Mesendoderm (in vitro differentiated cells): ENCODE results near the gene MMEL1.

Source experiments
- DNase-seq: peaks from one replicate; pipeline ENCODE4 v3.0.0; 2013
- H2AK5ac ChIP-seq: 2 replicates; pipeline ENCODE4 v1.6.1; 2013; ENCODE audit warnings: low read length, inconsistent platforms
- H2BK120ac ChIP-seq: 2 replicates; pipeline ENCODE4 v1.6.1; 2013; ENCODE audit warnings: low read depth, mild to moderate bottlenecking, low read length, moderate library complexity, mixed read lengths
- H2BK15ac ChIP-seq: replicated peaks from 2 replicates; pipeline ENCODE4 v1.6.1; 2013; ENCODE audit warnings: low read depth, mild to moderate bottlenecking, moderate library complexity
- H2BK5ac ChIP-seq: 2 replicates; pipeline ENCODE4 v1.6.1; 2013; ENCODE audit warnings: low read length, inconsistent platforms
- H3K18ac ChIP-seq: 2 replicates; pipeline ENCODE4 v1.6.1; 2013; ENCODE audit warnings: mild to moderate bottlenecking, low read length, mixed read lengths
- H3K23ac ChIP-seq: one replicate; pipeline ENCODE4 v1.6.1; 2013; ENCODE audit warnings: low read length
- H3K27ac ChIP-seq: 2 replicates; pipeline ENCODE4 v1.5.1; 2013; ENCODE audit warnings: low read depth, mild to moderate bottlenecking, inconsistent platforms, low read length, moderate library complexity
- H3K27me3 ChIP-seq: 2 replicates; pipeline ENCODE4 v1.6.1; 2013; ENCODE audit warnings: low read length, control low read depth, mild to moderate bottlenecking, inconsistent platforms; ENCODE audit not compliant: insufficient read depth, poor library complexity
- H3K36me3 ChIP-seq: 2 replicates; pipeline ENCODE4 v1.6.1; 2013; ENCODE audit warnings: low read length, inconsistent platforms; ENCODE audit not compliant: control insufficient read depth, insufficient read depth
- H3K4ac ChIP-seq: one replicate; pipeline ENCODE4 v1.6.1; 2013; ENCODE audit warnings: low read depth, mild to moderate bottlenecking, low read length, moderate library complexity
- H3K4me1 ChIP-seq: 2 replicates; pipeline ENCODE4 v1.6.1; 2013; ENCODE audit warnings: low read depth, low read length, inconsistent platforms; ENCODE audit not compliant: control insufficient read depth
- H3K4me2 ChIP-seq: 2 replicates; pipeline ENCODE4 v1.6.1; 2013; ENCODE audit warnings: low read length
- H3K4me3 ChIP-seq: 2 replicates; pipeline ENCODE4 v1.5.1; 2013; ENCODE audit warnings: mild to moderate bottlenecking, low read length
- H3K56ac ChIP-seq: one replicate; pipeline ENCODE4 v1.6.1; 2013; ENCODE audit warnings: low read length
- H3K79me1 ChIP-seq: 2 replicates; pipeline ENCODE4 v1.6.1; 2013; ENCODE audit warnings: low read length, inconsistent platforms
- H3K79me2 ChIP-seq: 2 replicates; pipeline ENCODE4 v1.6.1; 2013; ENCODE audit warnings: mild to moderate bottlenecking, low read length; ENCODE audit not compliant: control insufficient read depth, insufficient read depth
- H3K9ac ChIP-seq: 2 replicates; pipeline ENCODE4 v1.6.1; 2013; ENCODE audit warnings: low read length, inconsistent platforms
- H4K5ac ChIP-seq: one replicate; pipeline ENCODE4 v1.6.1; 2013; ENCODE audit warnings: low read length
- H4K8ac ChIP-seq: one replicate; pipeline ENCODE4 v1.6.1; 2013; ENCODE audit warnings: low read depth, mild to moderate bottlenecking, control low read depth, low read length, moderate library complexity
- WGBS: extraction: QIAGEN DNeasy Blood & Tissue Kit; methylation state at CpG from one replicate; pipeline ENCODE4 v1.1.7; 2013; ENCODE audit warnings: low lambda C conversion rate, missing lambda C conversion rate; ENCODE audit not compliant: insufficient coverage; ENCODE audit errors: extremely low coverage; 5-methylcytosine and 5-hydroxymethylcytosine counted together

Gene MMEL1

DNA sequence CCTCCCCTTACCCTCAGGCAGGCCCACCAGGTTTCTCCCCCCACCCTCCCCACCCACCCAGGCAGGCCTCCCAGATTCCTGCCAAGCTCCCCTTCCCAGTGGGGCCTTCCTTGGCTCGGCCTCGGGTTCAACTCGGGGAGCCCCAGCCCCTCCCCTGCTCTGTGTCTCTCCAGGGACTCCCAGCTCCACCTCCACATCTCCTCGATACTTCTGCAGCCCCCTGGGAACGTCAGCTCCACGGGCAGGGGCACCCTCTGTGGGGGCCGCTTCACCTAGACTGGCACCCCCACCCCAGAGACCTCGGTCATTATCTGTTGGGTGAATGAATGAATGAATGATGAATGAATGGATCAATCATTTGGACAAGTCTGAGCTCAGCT, 775 bp downstream of the MMEL1 start:
- no peak overlapping the region for H2BK5ac ChIP-seq
- no peak overlapping the region for H3K9ac ChIP-seq
- no peak overlapping the region for H2BK120ac ChIP-seq
- H3K4ac ChIP-seq: no peak overlapping the region
- H3K23ac ChIP-seq: no peak overlapping the region
- no peak overlapping the region for H3K56ac ChIP-seq
- H3K4me3 ChIP-seq: no peak overlapping the region
- H3K4me2 ChIP-seq: no peak overlapping the region
- no peak overlapping the region for H4K5ac ChIP-seq
- no peak for DNase-seq
- H3K4me1 ChIP-seq: no peaks in the 10 kb centered on the region
- H3K79me2 ChIP-seq: no peaks in the 10 kb centered on the region
- no CpG with 5 or more reads among the region's 8 CpGs for WGBS
- no peak overlapping the region for H3K27ac ChIP-seq
- H3K36me3 ChIP-seq: no peaks in the 10 kb centered on the region
- H3K79me1 ChIP-seq: no peaks in the 10 kb centered on the region
- no peak overlapping the region for H4K8ac ChIP-seq
- no peak overlapping the region for H3K18ac ChIP-seq
- H3K27me3 ChIP-seq: peaks cover 10% of the 10 kb centered on the region
- H2AK5ac ChIP-seq: no peak overlapping the region
- H2BK15ac ChIP-seq: no peak overlapping the region

DNA sequence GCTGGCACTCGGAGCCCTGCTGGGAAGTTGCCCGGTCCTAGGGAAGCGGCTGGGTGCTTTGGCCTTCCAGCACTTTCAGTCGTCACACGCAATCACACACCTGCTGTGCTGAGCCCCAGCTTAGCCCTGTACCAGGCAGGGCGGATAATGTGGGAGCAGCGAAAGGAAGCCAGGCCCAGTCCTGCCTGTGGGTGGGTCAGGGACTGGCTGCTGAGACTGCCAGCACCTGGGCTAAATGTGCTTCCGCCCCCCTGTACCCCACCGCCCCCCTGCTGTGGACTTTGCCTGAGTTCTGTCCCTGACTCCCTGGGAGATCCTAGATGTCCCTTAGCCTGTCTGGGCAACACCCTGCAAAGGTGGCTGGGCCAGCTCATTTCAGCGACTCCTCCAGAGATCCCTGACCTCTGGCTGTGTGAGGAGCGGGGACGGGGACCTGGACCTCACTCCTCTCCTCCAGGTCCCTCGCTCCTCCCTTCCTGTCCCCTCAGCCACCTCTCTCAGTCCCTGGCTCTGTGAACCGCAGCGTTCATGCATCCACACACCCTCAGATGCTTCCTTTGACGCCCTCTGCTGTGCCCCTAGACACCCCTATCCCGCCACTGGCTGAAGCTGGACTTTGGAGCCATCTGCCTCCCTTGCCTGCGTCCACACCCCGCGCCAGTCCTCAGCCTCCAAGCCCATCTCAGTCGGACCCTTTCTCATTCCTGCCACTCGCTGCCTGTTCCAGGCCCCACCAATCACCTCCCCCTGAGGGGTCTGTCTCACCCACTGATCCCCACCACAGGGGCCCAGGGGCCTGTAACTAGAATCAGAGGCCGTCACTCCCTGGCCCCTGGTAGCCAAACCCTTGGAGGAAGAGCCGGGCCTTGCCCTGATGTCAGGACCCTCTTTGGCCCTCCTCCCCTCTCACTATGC, 1.4 kb downstream of the MMEL1 start:
- Histone ChIP-seq H2AK5ac (no peak overlapping the region), H4K5ac (no peak overlapping the region), H2BK5ac (no peak overlapping the region), H3K4ac (no peak overlapping the region), H3K27ac (no peak overlapping the region), H3K9ac (no peak overlapping the region), H3K36me3 (no peaks in the 10 kb centered on the region), H3K56ac (no peak overlapping the region), H2BK15ac (no peak overlapping the region), H3K79me1 (no peaks in the 10 kb centered on the region), H3K4me1 (no peaks in the 10 kb centered on the region), H3K23ac (no peak overlapping the region), H3K27me3 (peaks cover 10% of the 10 kb centered on the region), H3K79me2 (no peaks in the 10 kb centered on the region), H3K4me3 (no peak overlapping the region), H4K8ac (no peak overlapping the region), H3K18ac (no peak overlapping the region), H2BK120ac (no peak overlapping the region), H3K4me2 (no peak overlapping the region)
- no CpG with 5 or more reads among the region's 24 CpGs for WGBS
- DNase-seq: no peak

DNA sequence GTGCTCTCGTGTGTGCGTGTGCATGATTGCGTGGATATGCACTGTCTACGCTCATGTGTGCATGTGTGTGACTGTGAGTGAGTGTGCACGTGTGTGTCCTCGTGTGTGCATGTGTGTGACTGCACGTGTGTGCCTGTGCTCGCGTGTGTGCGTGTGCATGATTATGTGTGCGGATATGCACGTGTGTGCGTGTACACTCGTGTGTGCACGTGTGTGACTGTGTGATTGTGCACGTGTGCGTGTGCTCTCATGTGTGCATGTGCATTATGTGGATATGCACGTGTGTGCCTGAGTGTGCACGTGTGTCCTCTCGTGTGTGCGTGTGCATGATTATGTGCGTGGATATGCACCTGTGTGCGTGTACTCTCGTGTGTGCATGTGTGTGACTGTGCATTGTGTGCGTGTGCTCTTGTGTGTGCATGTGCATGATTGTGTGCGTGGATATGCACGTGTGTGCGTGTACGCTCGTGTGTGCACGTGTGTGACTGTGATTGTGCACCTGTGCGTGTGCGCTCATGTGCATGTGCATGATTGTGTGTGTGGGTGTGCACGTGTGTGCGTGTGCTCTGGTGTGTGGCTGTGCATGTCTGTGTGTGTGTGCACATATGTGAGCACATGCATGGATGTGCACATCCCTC, 2.2 kb downstream of the MMEL1 start:
- peaks cover 10% of the 10 kb centered on the region for H3K27me3 ChIP-seq
- no peak overlapping the region for H3K4me3 ChIP-seq
- DNase-seq: no peak
- no peak overlapping the region for H2BK15ac ChIP-seq
- H3K23ac ChIP-seq: no peak overlapping the region
- no peaks in the 10 kb centered on the region for H3K79me2 ChIP-seq
- WGBS: no CpG with 5 or more reads among the region's 35 CpGs
- H4K5ac ChIP-seq: no peak overlapping the region
- H2BK5ac ChIP-seq: no peak overlapping the region
- no peaks in the 10 kb centered on the region for H3K79me1 ChIP-seq
- H3K36me3 ChIP-seq: no peaks in the 10 kb centered on the region
- no peak overlapping the region for H3K27ac ChIP-seq
- H3K18ac ChIP-seq: no peak overlapping the region
- no peak overlapping the region for H2BK120ac ChIP-seq
- H2AK5ac ChIP-seq: no peak overlapping the region
- no peak overlapping the region for H3K9ac ChIP-seq
- no peaks in the 10 kb centered on the region for H3K4me1 ChIP-seq
- H3K4me2 ChIP-seq: no peak overlapping the region
- no peak overlapping the region for H4K8ac ChIP-seq
- no peak overlapping the region for H3K4ac ChIP-seq
- no peak overlapping the region for H3K56ac ChIP-seq

DNA sequence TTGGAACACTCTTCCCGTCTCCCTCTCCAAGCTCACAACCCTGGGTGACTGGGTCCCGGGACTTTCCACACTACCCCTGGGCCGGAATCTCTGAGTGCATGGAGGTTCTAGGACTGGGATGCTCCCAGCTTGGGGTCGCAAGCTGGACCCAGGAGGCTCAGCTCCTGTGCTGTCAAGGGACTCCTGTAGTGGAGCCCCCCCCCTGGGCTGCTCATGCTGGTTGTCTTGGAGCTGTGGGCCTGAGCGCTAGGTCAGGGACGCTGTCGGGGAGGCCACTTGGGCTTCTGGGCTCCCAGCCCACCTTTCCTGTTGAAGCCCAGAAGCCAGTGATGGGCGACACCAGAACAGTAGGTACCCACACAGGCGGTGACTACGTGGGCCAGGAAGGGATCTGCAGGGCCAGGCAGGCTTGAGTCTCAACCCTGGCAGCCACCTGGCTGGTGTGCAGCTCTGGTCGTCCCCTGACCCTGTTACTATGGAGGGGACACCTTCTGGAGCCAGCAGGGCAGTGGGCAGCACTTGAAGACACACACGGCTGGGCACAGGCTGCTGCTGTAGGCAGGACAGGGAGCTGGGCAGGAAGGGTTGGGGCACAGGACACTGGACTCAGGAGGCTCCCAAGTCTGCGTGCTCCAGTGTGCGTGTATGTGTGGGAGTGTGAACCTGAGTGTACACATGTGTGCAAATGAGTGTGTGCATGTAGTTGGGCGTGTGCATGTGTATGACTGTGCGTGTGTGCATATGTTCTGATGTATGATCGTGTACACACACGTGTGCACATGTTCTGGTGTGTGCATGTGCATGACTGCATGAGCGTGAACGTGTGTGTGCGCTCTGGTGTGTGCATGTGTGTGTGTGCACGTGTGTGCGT, 3.0 kb downstream of the MMEL1 start:
- no peak overlapping the region for H3K4ac ChIP-seq
- no peak overlapping the region for H3K23ac ChIP-seq
- no peak overlapping the region for H2BK5ac ChIP-seq
- H3K18ac ChIP-seq: no peak overlapping the region
- no peaks in the 10 kb centered on the region for H3K36me3 ChIP-seq
- WGBS: no CpG with 5 or more reads among the region's 23 CpGs
- H3K27me3 ChIP-seq: peaks cover 10% of the 10 kb centered on the region
- H3K9ac ChIP-seq: no peak overlapping the region
- no peaks in the 10 kb centered on the region for H3K4me1 ChIP-seq
- H4K5ac ChIP-seq: no peak overlapping the region
- no peak overlapping the region for H4K8ac ChIP-seq
- H3K56ac ChIP-seq: no peak overlapping the region
- no peak overlapping the region for H3K4me3 ChIP-seq
- H2BK120ac ChIP-seq: no peak overlapping the region
- H2AK5ac ChIP-seq: no peak overlapping the region
- no peak overlapping the region for H3K4me2 ChIP-seq
- H3K79me2 ChIP-seq: no peaks in the 10 kb centered on the region
- no peak for DNase-seq
- H3K79me1 ChIP-seq: no peaks in the 10 kb centered on the region
- no peak overlapping the region for H3K27ac ChIP-seq
- no peak overlapping the region for H2BK15ac ChIP-seq

DNA sequence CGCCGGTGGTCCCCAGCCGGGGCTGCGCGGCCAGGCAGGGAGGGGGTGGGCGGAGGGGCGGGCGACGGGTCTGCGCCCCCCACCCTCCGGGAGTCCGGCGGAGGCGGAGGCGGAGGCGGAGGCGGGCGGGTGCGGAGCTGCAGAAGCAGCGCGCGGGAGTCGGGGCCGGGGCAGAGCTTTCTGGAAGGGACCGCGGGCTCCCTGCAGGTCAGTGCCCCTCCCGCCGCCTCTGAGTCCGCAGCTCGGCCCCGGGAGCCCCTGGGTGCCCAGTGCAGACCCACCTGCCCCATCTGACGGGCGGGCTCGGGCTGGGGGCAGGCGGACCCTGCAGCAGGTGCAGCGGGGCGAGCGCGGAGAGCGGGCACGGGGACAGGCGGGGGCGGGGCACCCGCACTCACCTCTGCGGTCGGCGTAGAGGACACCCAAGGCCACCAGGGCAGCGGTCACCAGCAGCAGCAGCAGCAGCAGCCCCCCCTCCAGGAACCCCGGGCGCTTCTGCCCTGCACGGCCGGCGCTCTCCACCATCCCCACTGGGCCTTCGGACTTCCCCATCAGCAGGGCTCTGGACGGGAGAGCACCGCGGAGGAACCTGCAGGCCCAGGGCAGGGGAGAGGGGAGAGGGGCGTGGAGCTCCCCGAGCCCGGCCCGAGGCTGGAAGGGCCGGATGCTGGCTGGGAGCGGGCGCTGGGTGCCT, 3.7 kb downstream of the MMEL1 start:
- Histone ChIP-seq H3K9ac (no peak overlapping the region), H4K8ac (no peak overlapping the region), H3K4me3 (no peak overlapping the region), H4K5ac (no peak overlapping the region), H3K4ac (no peak overlapping the region), H3K4me2 (no peak overlapping the region), H3K79me1 (no peaks in the 10 kb centered on the region), H3K56ac (no peak overlapping the region), H3K36me3 (no peaks in the 10 kb centered on the region), H2BK5ac (no peak overlapping the region), H3K27ac (no peak overlapping the region), H2BK15ac (no peak overlapping the region), H3K79me2 (no peaks in the 10 kb centered on the region), H3K4me1 (no peaks in the 10 kb centered on the region), H2AK5ac (no peak overlapping the region), H3K18ac (no peak overlapping the region), H3K27me3 (peaks cover 10% of the 10 kb centered on the region), H2BK120ac (no peak overlapping the region), H3K23ac (no peak overlapping the region)
- DNase-seq: no peak
- no CpG with 5 or more reads among the region's 64 CpGs for WGBS
